ENCODE measurements around the gene RNF166. TPM values are rescaled to one million over a fixed set of nuclear protein-coding genes. Genes with fewer than 3 reads are reported as not detected.

Gene RNF166
- total RNA-seq, 4 donors from 2014 or later = 23.3 to 33.5 (median 27.5) TPM

- Histone ChIP-seq H3K4me1 (no peaks in the 10 kb centered on the region), H3K9me3 (no peaks in the 10 kb centered on the region), H3K27ac (replicated peaks in 1 of 4) (no peak overlapping the region), H3K36me3 (peaks cover 73 to 86% (median 79%) of the 10 kb centered on the region in 4 donors), H3K27me3 (no peaks in the 10 kb centered on the region), H3K4me3 (no peak overlapping the region)
- DNase-seq (ENCODE audit: extremely low spot score) = no peak
- no peak for TF ChIP-seq POLR2AphosphoS5 (IDR thresholded peaks at IDR 0.05)
- TF ChIP-seq CTCF (IDR thresholded peaks at IDR 0.05) = no peak
- no peak for TF ChIP-seq EP300 (IDR thresholded peaks at IDR 0.05)
- no peak for TF ChIP-seq POLR2A (IDR thresholded peaks at IDR 0.05; ENCODE audit: low read depth)
- intact Hi-C loops (cut with DNase I) = no loop called here
- WGBS = 93% methylated on average over 18 of the region's 28 CpGs
Measured at GRCh38 chr16:88726981-88727380, 20.8 kb upstream of the RNF166 start.

GRCh38 chr16:88726408-88726749 lies 20.2 kb upstream of the RNF166 start:
- H3K4me3 ChIP-seq = no peak overlapping the region
- TF ChIP-seq POLR2AphosphoS5 (IDR thresholded peaks at IDR 0.05) (no peak), POLR2A (IDR thresholded peaks at IDR 0.05; ENCODE audit: low read depth) (no peak), CTCF (IDR thresholded peaks at IDR 0.05) (no peak), EP300 (IDR thresholded peaks at IDR 0.05) (no peak)
- H3K27me3 ChIP-seq = no peaks in the 10 kb centered on the region
- peaks cover 75 to 86% (median 80%) of the 10 kb centered on the region in 4 donors for H3K36me3 ChIP-seq
- intact Hi-C loops (cut with DNase I) = no loop called here
- WGBS = 88% methylated on average over 10 of the region's 17 CpGs
- no peak for DNase-seq (ENCODE audit: extremely low spot score)
- H3K4me1 ChIP-seq = no peaks in the 10 kb centered on the region
- no peaks in the 10 kb centered on the region for H3K9me3 ChIP-seq
- H3K27ac ChIP-seq (replicated peaks in 1 of 4) = no peak overlapping the region

DNA sequence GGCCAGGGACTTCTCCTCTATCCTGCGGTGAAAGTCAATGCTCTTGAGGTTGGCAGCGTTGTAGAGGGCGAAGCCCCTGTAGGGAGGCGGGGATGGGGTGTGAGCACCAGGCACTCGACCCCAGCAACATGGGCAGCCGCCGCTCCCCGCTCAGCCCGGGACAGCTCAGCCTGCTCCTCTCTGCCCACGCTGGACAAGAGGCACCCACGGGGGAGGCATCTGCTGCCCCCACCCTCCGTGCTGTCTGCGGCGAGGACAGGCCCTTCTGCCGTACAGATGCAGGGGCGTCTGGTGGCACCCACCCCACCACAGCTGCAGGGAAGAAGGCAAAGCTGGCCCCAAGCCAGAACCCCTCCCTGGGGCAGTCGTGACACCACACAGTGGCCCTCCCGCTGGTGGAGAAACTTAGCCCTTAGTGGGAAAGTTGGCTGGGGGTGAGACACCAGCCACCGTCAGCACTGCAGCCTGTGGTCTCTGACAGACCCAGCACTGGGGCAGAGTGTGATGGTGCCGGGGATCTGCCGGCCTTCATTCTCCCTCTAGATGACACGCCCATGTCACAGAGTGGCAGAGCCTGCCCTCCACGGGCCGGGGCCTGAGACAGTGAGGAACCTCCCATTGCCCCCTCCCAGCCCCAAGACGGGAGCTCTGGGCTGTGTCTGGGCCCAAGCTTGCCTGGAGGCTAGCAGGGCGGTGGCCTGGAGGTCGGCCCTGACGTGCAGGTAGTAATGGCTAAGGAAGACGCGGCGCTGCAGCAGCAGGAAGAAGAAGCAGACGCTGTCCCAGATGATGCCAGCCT lies 19.6 kb upstream of the RNF166 start:
- Histone ChIP-seq H3K9me3 (no peaks in the 10 kb centered on the region), H3K27me3 (no peaks in the 10 kb centered on the region), H3K27ac (replicated peaks in 1 of 4) (no peak overlapping the region), H3K4me1 (no peaks in the 10 kb centered on the region), H3K4me3 (no peak overlapping the region), H3K36me3 (peaks cover 75 to 86% (median 80%) of the 10 kb centered on the region in 4 donors)
- intact Hi-C loops (cut with DNase I) = no loop called here
- DNase-seq (ENCODE audit: extremely low spot score) = no peak
- TF ChIP-seq CTCF (IDR thresholded peaks at IDR 0.05) (no peak), POLR2A (IDR thresholded peaks at IDR 0.05; ENCODE audit: low read depth) (no peak), EP300 (IDR thresholded peaks at IDR 0.05) (no peak), POLR2AphosphoS5 (IDR thresholded peaks at IDR 0.05) (no peak)
- 82% methylated on average over 23 of the region's 32 CpGs for WGBS

DNA sequence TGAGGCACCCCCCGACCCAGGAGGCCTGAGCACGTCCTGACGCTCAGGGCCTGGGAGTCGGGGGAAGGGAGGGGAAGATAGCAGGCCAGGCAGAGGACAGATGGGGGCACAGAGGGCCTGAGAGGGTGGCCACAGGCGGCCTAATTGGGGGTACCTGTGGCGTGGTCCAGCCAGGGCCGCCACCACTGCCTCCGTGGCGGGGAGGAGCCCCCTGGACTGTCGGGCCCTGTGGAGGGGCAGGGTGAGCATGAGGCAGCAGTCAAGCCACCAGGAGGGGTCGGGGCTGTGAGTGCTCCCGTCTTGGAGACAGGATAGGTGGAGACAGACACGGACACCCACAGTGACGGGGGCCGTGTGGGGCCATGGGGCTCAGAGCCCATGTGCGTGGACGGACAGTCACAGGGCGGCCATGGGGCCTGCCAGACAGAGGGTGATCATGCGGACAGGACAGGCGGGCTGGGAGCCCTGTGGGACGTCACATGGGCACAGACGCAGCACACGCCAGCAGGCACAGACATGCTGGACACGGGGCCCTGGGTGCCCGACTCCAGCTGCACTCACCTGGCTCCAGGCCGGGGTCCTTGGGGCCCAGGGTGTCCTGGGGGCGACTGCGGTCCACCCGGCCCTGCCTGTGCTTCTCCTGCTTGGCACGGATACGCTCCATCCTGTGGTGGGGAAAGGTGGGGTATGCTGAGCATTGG lies 18.8 kb upstream of the RNF166 start:
- no peaks in the 10 kb centered on the region for H3K9me3 ChIP-seq
- H3K27ac ChIP-seq (replicated peaks in 1 of 4) = no peak overlapping the region
- no peak for TF ChIP-seq CTCF (IDR thresholded peaks at IDR 0.05)
- no peak for TF ChIP-seq POLR2AphosphoS5 (IDR thresholded peaks at IDR 0.05)
- no peak for TF ChIP-seq EP300 (IDR thresholded peaks at IDR 0.05)
- peaks cover 81 to 86% (median 83%) of the 10 kb centered on the region in 4 donors for H3K36me3 ChIP-seq
- H3K4me3 ChIP-seq = no peak overlapping the region
- H3K4me1 ChIP-seq = no peaks in the 10 kb centered on the region
- DNase-seq (ENCODE audit: extremely low spot score) = no peak
- intact Hi-C loops (cut with DNase I) = no loop called here
- 82% methylated on average over 23 of the region's 31 CpGs for WGBS
- H3K27me3 ChIP-seq = no peaks in the 10 kb centered on the region

All from esophagus muscularis mucosa (tissue), 4 donors.